CD14-positive monocyte (primary cell): ENCODE data around the gene GATAD2A. TPM values are rescaled to one million over a fixed set of nuclear protein-coding genes. Genes with fewer than 3 reads are reported as not detected.
A peak's percentile ranks its signal among the peaks of the same experiment; 100 is the strongest.

ENCODE experiments used
- DNase-seq, 3 donors: peaks; one replicate each; pipeline ENCODE4 v3.0.0-alpha.2; 2011 to 2022
- H2AFZ ChIP-seq: 2 replicates; pipeline ENCODE4 v1.6.0; 2012; ENCODE audit warnings: mild to moderate bottlenecking, low read depth, low read length, inconsistent platforms; ENCODE audit not compliant: insufficient read depth, poor library complexity, severe bottlenecking
- H3K27ac ChIP-seq, 2 donors: 1 replicate in 1 of 2; 2 replicates in 1 of 2; pipeline ENCODE4 v1.5.1; 2012 to 2013; ENCODE audit warnings: low read length in 2 of 2, control low read depth in 1 of 2, inconsistent platforms in 1 of 2, low read depth in 1 of 2, mild to moderate bottlenecking in 1 of 2
- H3K27me3 ChIP-seq, 2 donors: one replicate each; pipeline versions ENCODE4 v1.6.0 to v1.6.1; 2011 to 2013; ENCODE audit warnings: low read length in 2 of 2; ENCODE audit not compliant: control insufficient read depth in 2 of 2, insufficient read depth in 2 of 2
- H3K36me3 ChIP-seq, 2 donors: replicated peaks in 1 of 2; 1 replicate in 1 of 2; 2 replicates in 1 of 2; pipeline versions ENCODE4 v1.5.1 to v1.6.1; 2012 to 2013; ENCODE audit warnings: low read length in 2 of 2, control low read depth in 1 of 2, inconsistent platforms in 1 of 2, mild to moderate bottlenecking in 1 of 2; ENCODE audit not compliant: insufficient read depth in 2 of 2, control insufficient read depth in 1 of 2
- H3K4me1 ChIP-seq, 2 donors: 1 replicate in 1 of 2; 2 replicates in 1 of 2; pipeline versions ENCODE4 v1.5.1 to v1.6.1; 2012 to 2013; ENCODE audit warnings: low read length in 2 of 2, control low read depth in 1 of 2, inconsistent platforms in 1 of 2, mild to moderate bottlenecking in 1 of 2, moderate library complexity in 1 of 2; ENCODE audit not compliant: insufficient read depth in 2 of 2, control insufficient read depth in 1 of 2
- H3K4me2 ChIP-seq: replicated peaks from 2 replicates; pipeline ENCODE3; 2012; ENCODE audit warnings: low read length, moderate library complexity, mild to moderate bottlenecking; ENCODE audit not compliant: poor library complexity, severe bottlenecking; ENCODE audit errors: extremely low read depth
- H3K4me3 ChIP-seq, 3 experiments: fragments of 200-600 bp in 1 of 3; sonication (generic) in 1 of 3; replicated peaks in 1 of 3; 1 replicate in 2 of 3; 2 replicates in 1 of 3; pipeline ENCODE4 v1.5.1; 2011 to 2013; ENCODE audit warnings: low read length in 3 of 3, mild to moderate bottlenecking in 3 of 3, control low read depth in 2 of 3, low read depth in 2 of 3, inconsistent platforms in 1 of 3, moderate library complexity in 1 of 3
- H3K79me2 ChIP-seq: 2 replicates; pipeline ENCODE4 v1.6.0; 2012; ENCODE audit warnings: mild to moderate bottlenecking, control low read depth, inconsistent platforms, low read length, moderate library complexity; ENCODE audit not compliant: insufficient read depth
- H3K9ac ChIP-seq: 2 replicates; pipeline ENCODE4 v1.6.0; 2017; ENCODE audit warnings: low read length, mild to moderate bottlenecking; ENCODE audit not compliant: insufficient read depth, poor library complexity, severe bottlenecking
- H3K9me3 ChIP-seq, 2 donors: replicated peaks in 1 of 2; 1 replicate in 1 of 2; 2 replicates in 1 of 2; pipeline versions ENCODE4 v1.5.1 to v1.6.1; 2012 to 2013; ENCODE audit warnings: low read length in 2 of 2, control low read depth in 1 of 2; ENCODE audit not compliant: control insufficient read depth in 1 of 2, insufficient read depth in 1 of 2
- H4K20me1 ChIP-seq: 2 replicates; pipeline ENCODE4 v1.6.0; 2012; ENCODE audit warnings: mild to moderate bottlenecking, low read length, control low read depth, moderate library complexity; ENCODE audit not compliant: insufficient read depth
- H3K27ac Mint-ChIP-seq, 7 donors: one replicate each; pipeline ENCODE4 v1.8.0; 2020; ENCODE audit warnings: mild to moderate bottlenecking in 7 of 7, mixed read lengths in 7 of 7, moderate library complexity in 6 of 7, inconsistent platforms in 2 of 7
- H3K27me3 Mint-ChIP-seq, 3 donors: one replicate each; pipeline ENCODE4 v1.8.0; 2021 to 2022; ENCODE audit warnings: low read depth in 3 of 3, mild to moderate bottlenecking in 3 of 3, mixed read lengths in 3 of 3, moderate library complexity in 3 of 3, inconsistent platforms in 1 of 3
- H3K36me3 Mint-ChIP-seq, 2 donors: one replicate each; pipeline ENCODE4 v1.8.0; 2020; ENCODE audit warnings: mixed read lengths in 2 of 2, inconsistent platforms in 1 of 2, mild to moderate bottlenecking in 1 of 2
- H3K4me1 Mint-ChIP-seq: one replicate; pipeline ENCODE4 v1.8.0; 2020; ENCODE audit warnings: mild to moderate bottlenecking, mixed read lengths
- H3K4me3 Mint-ChIP-seq, 2 donors: one replicate each; pipeline ENCODE4 v1.8.0; 2020; ENCODE audit warnings: mild to moderate bottlenecking in 2 of 2, mixed read lengths in 2 of 2, moderate library complexity in 1 of 2
- H3K9me3 Mint-ChIP-seq, 7 donors: one replicate each; pipeline ENCODE4 v1.8.0; 2020 to 2022; ENCODE audit warnings: mixed read lengths in 7 of 7, mild to moderate bottlenecking in 6 of 7, moderate library complexity in 6 of 7, inconsistent platforms in 2 of 7
- CTCF ChIP-seq: fragments of 200-600 bp; IDR thresholded peaks from one replicate; pipeline ENCODE4 v1.8.0; 2022; ENCODE audit warnings: antibody characterized with exemption, mild to moderate bottlenecking
- WGBS: methylation state at CpG from one replicate; pipeline ENCODE4 v1.1.5; 2013; ENCODE audit warnings: missing lambda C conversion rate; ENCODE audit not compliant: insufficient coverage; 5-methylcytosine and 5-hydroxymethylcytosine counted together
- intact Hi-C, 2 donors: fragments of 100-400 bp; cut with micrococcal nuclease; formaldehyde crosslinking; loops; one replicate each; pipeline versions ENCODE4 v1.15.0 to v1.15.1; 2023
- polyA plus RNA-seq, 3 donors: library from polyadenylated mRNA; depleted of rRNA in 1 of 3; unstranded in 2 of 3; stranded (reverse) in 1 of 3; fragments of 300-500 nt in 2 of 3; fragments of >200 nt in 1 of 3; fragmentation: Illumina TruSeq in 2 of 3; gene quantifications; 1 replicate in 2 of 3; 2 replicates in 1 of 3; pipeline ENCODE4 v1.2.3, GENCODE V29; 2012 to 2021

GATAD2A gene
- polyA plus RNA-seq, 3 donors, result 8.0 to 35.9 (median 8.7) TPM

GRCh38 chr19:19502808-19503602 lies 97.5 kb downstream of the GATAD2A start:
- H3K27me3 Mint-ChIP-seq, result peaks cover 0 to 3% (median 0%) of the 10 kb centered on the region in 3 donors
- H3K27me3 ChIP-seq, result no peaks in the 10 kb centered on the region
- 97% methylated on average over 17 of the region's 18 CpGs for WGBS
- TF ChIP-seq CTCF, result no peak
- no peaks in the 10 kb centered on the region for H3K79me2 ChIP-seq
- peaks cover 24% of the 10 kb centered on the region for H4K20me1 ChIP-seq
- H3K4me1 Mint-ChIP-seq, result no peaks in the 10 kb centered on the region
- no peak overlapping the region for H3K4me2 ChIP-seq
- DNase-seq, result no peak
- H3K4me3 ChIP-seq, result no peak overlapping the region
- intact Hi-C loops, result no loop called here
- no peaks in the 10 kb centered on the region for H3K9me3 ChIP-seq
- H3K9ac ChIP-seq, result no peak overlapping the region
- H3K36me3 Mint-ChIP-seq, result peaks cover 93 to 98% of the 10 kb centered on the region in 2 donors
- peaks cover 0 to 5% (median 0%) of the 10 kb centered on the region in 7 donors for H3K9me3 Mint-ChIP-seq
- peaks cover 94 to 100% of the 10 kb centered on the region in 2 donors for H3K36me3 ChIP-seq
- no peaks in the 10 kb centered on the region for H3K4me1 ChIP-seq
- H2AFZ ChIP-seq, result no peak overlapping the region
- H3K4me3 Mint-ChIP-seq, result no peak overlapping the region
- H3K27ac Mint-ChIP-seq, result peak overlapping the region in 3 of 7 donors; percentile 6 to 42 (median 15)
- no peak overlapping the region for H3K27ac ChIP-seq

- Mint-ChIP-seq H3K4me3 (no peak overlapping the region), H3K36me3 (peaks cover 77 to 80% of the 10 kb centered on the region in 2 donors), H3K27me3 (peaks cover 0 to 3% (median 0%) of the 10 kb centered on the region in 3 donors), H3K27ac (no peak overlapping the region), H3K9me3 (peaks cover 0 to 3% (median 0%) of the 10 kb centered on the region in 7 donors), H3K4me1 (no peaks in the 10 kb centered on the region)
- no peak overlapping the region for H3K4me3 ChIP-seq
- no peaks in the 10 kb centered on the region for H3K79me2 ChIP-seq
- intact Hi-C loops, result no loop called here
- peaks cover 15% of the 10 kb centered on the region for H4K20me1 ChIP-seq
- peaks cover 74 to 82% of the 10 kb centered on the region in 2 donors for H3K36me3 ChIP-seq
- no peak overlapping the region for H3K9ac ChIP-seq
- no peaks in the 10 kb centered on the region for H3K27me3 ChIP-seq
- H3K4me1 ChIP-seq, result no peaks in the 10 kb centered on the region
- TF ChIP-seq CTCF, result no peak
- no peak overlapping the region for H2AFZ ChIP-seq
- no peak overlapping the region for H3K27ac ChIP-seq
- H3K9me3 ChIP-seq, result no peaks in the 10 kb centered on the region
- DNase-seq, result no peak
- H3K4me2 ChIP-seq, result no peak overlapping the region
- WGBS, result over 99% methylated on average over 20 of the region's 23 CpGs
Observed at GRCh38 chr19:19504754-19505668, 99.5 kb downstream of the GATAD2A start.
